Smooth muscle cell (in vitro differentiated cells): Measurements from ENCODE around the gene ZNF778. TPM values are rescaled to one million over a fixed set of nuclear protein-coding genes. Genes with fewer than 3 reads are reported as not detected.

Source experiments
- DNase-seq: peaks from one replicate; lab custom pipeline; 2025; ENCODE audit not compliant: unreplicated experiment; lab: John Stamatoyannopoulos, UW
- H2AFZ ChIP-seq: fragments of 200-600 bp; sonication (generic); 2 replicates; pipeline ENCODE4 v1.6.0; 2016; ENCODE audit warnings: antibody characterized with exemption, low read depth, mild to moderate bottlenecking
- H3F3A ChIP-seq: fragments of 200-600 bp; sonication (generic); 2 replicates; pipeline ENCODE4 v1.6.0; 2017; ENCODE audit warnings: antibody characterized with exemption, low read depth
- H3K27ac ChIP-seq: fragments of 200-600 bp; sonication (generic); 2 replicates; pipeline ENCODE4 v1.5.1; 2016; ENCODE audit warnings: low read depth, mild to moderate bottlenecking
- H3K27me3 ChIP-seq: fragments of 200-600 bp; sonication (generic); 2 replicates; pipeline ENCODE4 v1.6.1; 2016; ENCODE audit warnings: low read depth, mild to moderate bottlenecking
- H3K36me3 ChIP-seq: fragments of 200-600 bp; sonication (generic); 2 replicates; pipeline ENCODE4 v1.5.1; 2016; ENCODE audit warnings: low read depth
- H3K4me1 ChIP-seq: fragments of 200-600 bp; sonication (generic); 2 replicates; pipeline ENCODE4 v1.5.1; 2016; ENCODE audit warnings: low read depth
- H3K4me2 ChIP-seq: fragments of 200-600 bp; sonication (generic); 2 replicates; pipeline ENCODE4 v1.6.0; 2016; ENCODE audit warnings: mild to moderate bottlenecking
- H3K4me3 ChIP-seq: fragments of 200-600 bp; sonication (generic); 2 replicates; pipeline ENCODE4 v1.5.1; 2016; ENCODE audit warnings: mild to moderate bottlenecking
- H3K79me2 ChIP-seq: fragments of 200-600 bp; sonication (generic); 2 replicates; pipeline ENCODE4 v1.6.0; 2016; ENCODE audit warnings: low read depth, mild to moderate bottlenecking
- H3K9ac ChIP-seq: fragments of 200-600 bp; sonication (generic); 2 replicates; pipeline ENCODE4 v1.6.0; 2016; ENCODE audit warnings: low read depth
- H3K9me3 ChIP-seq: fragments of 200-600 bp; sonication (generic); replicated peaks from 2 replicates; pipeline ENCODE4 v1.5.1; 2016; ENCODE audit warnings: low read depth
- H4K20me1 ChIP-seq: fragments of 200-600 bp; sonication (generic); 2 replicates; pipeline ENCODE4 v1.6.0; 2016; ENCODE audit warnings: low read depth
- WGBS: methylation state at CpG from one replicate; pipeline ENCODE4 v1.1.7; 2016; ENCODE audit warnings: low lambda C conversion rate; 5-methylcytosine and 5-hydroxymethylcytosine counted together
- polyA plus RNA-seq: library from polyadenylated mRNA; unstranded; fragments of >200 nt; fragmentation: Nextera tagmentation; extraction: Ambion mirVana; gene quantifications from 2 replicates; pipeline ENCODE4 v1.2.1, GENCODE V29; 2016
- total RNA-seq: library from RNA; depleted of rRNA; stranded (reverse); fragments of >200 nt; gene quantifications from 2 replicates; pipeline ENCODE4 v1.2.3, GENCODE V29; 2014
- TF ChIP-seq, protein P1 (sequence below): fragments of 200-600 bp; sonication (generic); IDR thresholded peaks from 2 replicates; pipeline ENCODE4 v1.5.1; 2017; ENCODE audit warnings: borderline replicate concordance, mild to moderate bottlenecking, antibody characterized with exemption; ENCODE audit not compliant: insufficient read depth, poor library complexity, severe bottlenecking

Gene ZNF778
- total and polyA plus RNA-seq, 2 experiments from 2014 or later, result 3.0 to 6.2 TPM

DNA sequence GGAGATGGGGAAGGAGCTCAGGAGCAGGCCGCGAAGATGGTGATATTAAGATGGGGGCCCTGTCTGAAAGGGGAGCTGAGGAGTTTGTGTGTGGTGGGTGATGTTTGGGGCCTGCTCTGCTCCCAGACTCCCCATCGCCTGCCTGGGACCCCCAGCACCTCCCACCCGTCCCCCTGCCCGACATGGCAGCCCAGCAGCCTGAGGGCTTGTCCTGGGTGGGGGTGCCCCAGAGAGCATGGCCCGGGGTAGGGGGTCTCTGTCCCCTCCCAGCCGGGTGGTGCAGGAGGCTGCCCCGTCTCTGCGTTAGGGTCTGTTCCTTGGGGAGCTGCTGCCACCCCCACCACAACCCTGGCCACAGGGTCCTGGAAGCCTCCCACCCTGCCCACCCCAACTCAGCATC is 40.8 kb upstream of the ZNF778 start:
- Histone ChIP-seq H3K79me2 (no peaks in the 10 kb centered on the region), H3F3A (no peaks in the 10 kb centered on the region), H3K4me2 (no peak overlapping the region), H3K4me1 (no peaks in the 10 kb centered on the region), H3K9ac (no peak overlapping the region), H2AFZ (no peak overlapping the region), H3K27ac (no peak overlapping the region), H3K4me3 (no peak overlapping the region), H3K27me3 (peaks cover 2% of the 10 kb centered on the region), H3K36me3 (no peaks in the 10 kb centered on the region), H4K20me1 (no peaks in the 10 kb centered on the region), H3K9me3 (no peaks in the 10 kb centered on the region)
- 87% methylated on average over 5 of the region's 9 CpGs for WGBS
- TF ChIP-seq, protein P1, sequence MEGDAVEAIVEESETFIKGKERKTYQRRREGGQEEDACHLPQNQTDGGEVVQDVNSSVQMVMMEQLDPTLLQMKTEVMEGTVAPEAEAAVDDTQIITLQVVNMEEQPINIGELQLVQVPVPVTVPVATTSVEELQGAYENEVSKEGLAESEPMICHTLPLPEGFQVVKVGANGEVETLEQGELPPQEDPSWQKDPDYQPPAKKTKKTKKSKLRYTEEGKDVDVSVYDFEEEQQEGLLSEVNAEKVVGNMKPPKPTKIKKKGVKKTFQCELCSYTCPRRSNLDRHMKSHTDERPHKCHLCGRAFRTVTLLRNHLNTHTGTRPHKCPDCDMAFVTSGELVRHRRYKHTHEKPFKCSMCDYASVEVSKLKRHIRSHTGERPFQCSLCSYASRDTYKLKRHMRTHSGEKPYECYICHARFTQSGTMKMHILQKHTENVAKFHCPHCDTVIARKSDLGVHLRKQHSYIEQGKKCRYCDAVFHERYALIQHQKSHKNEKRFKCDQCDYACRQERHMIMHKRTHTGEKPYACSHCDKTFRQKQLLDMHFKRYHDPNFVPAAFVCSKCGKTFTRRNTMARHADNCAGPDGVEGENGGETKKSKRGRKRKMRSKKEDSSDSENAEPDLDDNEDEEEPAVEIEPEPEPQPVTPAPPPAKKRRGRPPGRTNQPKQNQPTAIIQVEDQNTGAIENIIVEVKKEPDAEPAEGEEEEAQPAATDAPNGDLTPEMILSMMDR, result no peak
- no peak for DNase-seq

GRCh38 chr16:89177501-89177900 is 40.0 kb upstream of the ZNF778 start:
- Histone ChIP-seq H3K36me3 (no peaks in the 10 kb centered on the region), H3K9me3 (no peaks in the 10 kb centered on the region), H2AFZ (no peak overlapping the region), H3K4me3 (no peak overlapping the region), H4K20me1 (no peaks in the 10 kb centered on the region), H3K27ac (no peak overlapping the region), H3K27me3 (no peaks in the 10 kb centered on the region), H3K4me2 (no peak overlapping the region), H3K4me1 (no peaks in the 10 kb centered on the region), H3F3A (no peaks in the 10 kb centered on the region), H3K9ac (no peak overlapping the region), H3K79me2 (no peaks in the 10 kb centered on the region)
- no peak for DNase-seq
- 86% methylated on average over 10 of the region's 12 CpGs for WGBS
- TF ChIP-seq, protein P1, result no peak

GRCh38 chr16:89178453-89179147 is 38.9 kb upstream of the ZNF778 start:
- Histone ChIP-seq H3K4me3 (no peak overlapping the region), H3K36me3 (no peaks in the 10 kb centered on the region), H2AFZ (no peak overlapping the region), H3K9ac (no peak overlapping the region), H3K27me3 (peaks cover 6% of the 10 kb centered on the region), H4K20me1 (no peaks in the 10 kb centered on the region), H3K9me3 (no peaks in the 10 kb centered on the region), H3F3A (no peaks in the 10 kb centered on the region), H3K27ac (no peak overlapping the region), H3K79me2 (no peaks in the 10 kb centered on the region), H3K4me1 (no peaks in the 10 kb centered on the region), H3K4me2 (no peak overlapping the region)
- no peak for DNase-seq
- WGBS, result 83% methylated on average over 23 of the region's 24 CpGs
- TF ChIP-seq, protein P1, result no peak

GRCh38 chr16:89179148-89179484 is 38.4 kb upstream of the ZNF778 start:
- no peak overlapping the region for H3K4me2 ChIP-seq

More at GRCh38 chr16:89179148-89179484, 38.4 kb upstream of the ZNF778 start:
- Histone ChIP-seq H3K36me3 (no peaks in the 10 kb centered on the region), H3K27ac (no peak overlapping the region), H3K4me1 (no peaks in the 10 kb centered on the region), H3F3A (no peaks in the 10 kb centered on the region), H3K9me3 (no peaks in the 10 kb centered on the region), H4K20me1 (no peaks in the 10 kb centered on the region), H2AFZ (no peak overlapping the region), H3K27me3 (peaks cover 6% of the 10 kb centered on the region), H3K9ac (no peak overlapping the region), H3K4me3 (no peak overlapping the region), H3K79me2 (no peaks in the 10 kb centered on the region)
- no peak for DNase-seq
- 93% methylated on average over 18 of the region's 19 CpGs for WGBS
- TF ChIP-seq, protein P1, result no peak
